Measurements from ENCODE around the gene SPARCL1. TPM values are rescaled to one million over a fixed set of nuclear protein-coding genes. Genes with fewer than 3 reads are reported as not detected.
"Not testable (repeated sequence)": the region's sequence is repeated elsewhere in the genome, so short reads cannot be mapped to it uniquely, and the experiment has no call there.

Gene SPARCL1
- total and polyA plus RNA-seq, 11 donors = 163 to 829 (median 250) TPM

DNA sequence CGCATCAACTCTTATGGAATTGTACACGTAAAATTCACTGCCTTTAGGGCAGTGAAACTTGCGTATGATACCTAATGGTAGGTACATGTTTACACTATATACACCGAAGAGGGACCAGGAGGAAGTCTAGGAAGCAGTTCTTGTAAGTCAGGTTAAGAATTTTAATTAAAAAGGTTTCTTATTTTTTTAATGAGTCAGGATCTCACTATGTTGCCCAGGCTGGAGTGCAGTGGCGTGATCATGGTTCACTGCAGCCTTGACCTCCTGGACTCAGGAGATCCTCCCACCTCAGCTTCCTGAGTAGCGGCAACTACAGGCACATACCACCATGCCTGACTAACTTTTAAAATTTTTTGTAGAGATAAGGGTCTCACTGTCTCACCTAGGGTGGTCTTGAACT, 100.2 kb downstream of the SPARCL1 start:
- Histone ChIP-seq H3K27me3 (no peaks in the 10 kb centered on the region), H3K4me1 (peaks cover 0 to 24% (median 11%) of the 10 kb centered on the region in 12 donors), H3K36me3 (no peaks in the 10 kb centered on the region), H3K4me3 (no peak overlapping the region), H3K9me3 (no peaks in the 10 kb centered on the region), H3K27ac (no peak overlapping the region)
- TF ChIP-seq CTCF (IDR thresholded peaks at IDR 0.05) = no peak
- no peak for TF ChIP-seq POLR2A (IDR thresholded peaks at IDR 0.05)
- DNase-seq (no peak), ATAC-seq (no peak)
- WGBS, 4 donors = 89 to 96% (median 93%) methylated on average over 6 of the region's 6 CpGs
- intact Hi-C loops (cut with DNase I) = loop anchor here in 1 of 10 donors (5.0 kb wide), 1 partner anchor 37 kb away; the partner anchor contains the start of gene HSD17B11

DNA sequence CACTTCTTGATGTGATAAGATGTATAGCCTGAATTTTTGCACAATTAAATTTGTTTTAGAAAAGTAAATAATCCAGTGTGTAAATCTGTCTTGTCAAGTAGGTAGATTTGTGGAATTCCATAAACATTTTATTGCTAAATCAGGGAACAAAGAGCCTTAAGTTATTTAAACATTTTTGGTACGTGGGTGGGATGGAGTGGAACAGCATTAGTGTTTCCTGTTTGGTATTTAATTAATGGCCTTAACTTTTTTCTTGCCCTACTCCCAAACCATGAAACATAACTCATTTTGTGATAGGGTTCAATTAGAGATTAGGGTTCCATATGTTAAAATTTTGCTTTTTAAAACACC, 101.7 kb downstream of the SPARCL1 start:
- Histone ChIP-seq H3K27me3 (no peaks in the 10 kb centered on the region), H3K27ac (no peak overlapping the region), H3K4me1 (peaks cover 0 to 33% (median 20%) of the 10 kb centered on the region in 12 donors), H3K9me3 (no peaks in the 10 kb centered on the region), H3K36me3 (no peaks in the 10 kb centered on the region), H3K4me3 (no peak overlapping the region)
- WGBS, 4 donors = 34 to 56% (median 51%) methylated on average over 1 of the region's 1 CpG
- intact Hi-C loops (cut with DNase I) = loop anchor here in 1 of 10 donors (5.0 kb wide), 1 partner anchor 35 kb away; the partner anchor contains the start of gene HSD17B11
- ATAC-seq (no peak), DNase-seq (no peak)
- no peak for TF ChIP-seq CTCF (IDR thresholded peaks at IDR 0.05)
- no peak for TF ChIP-seq POLR2A (IDR thresholded peaks at IDR 0.05)

DNA sequence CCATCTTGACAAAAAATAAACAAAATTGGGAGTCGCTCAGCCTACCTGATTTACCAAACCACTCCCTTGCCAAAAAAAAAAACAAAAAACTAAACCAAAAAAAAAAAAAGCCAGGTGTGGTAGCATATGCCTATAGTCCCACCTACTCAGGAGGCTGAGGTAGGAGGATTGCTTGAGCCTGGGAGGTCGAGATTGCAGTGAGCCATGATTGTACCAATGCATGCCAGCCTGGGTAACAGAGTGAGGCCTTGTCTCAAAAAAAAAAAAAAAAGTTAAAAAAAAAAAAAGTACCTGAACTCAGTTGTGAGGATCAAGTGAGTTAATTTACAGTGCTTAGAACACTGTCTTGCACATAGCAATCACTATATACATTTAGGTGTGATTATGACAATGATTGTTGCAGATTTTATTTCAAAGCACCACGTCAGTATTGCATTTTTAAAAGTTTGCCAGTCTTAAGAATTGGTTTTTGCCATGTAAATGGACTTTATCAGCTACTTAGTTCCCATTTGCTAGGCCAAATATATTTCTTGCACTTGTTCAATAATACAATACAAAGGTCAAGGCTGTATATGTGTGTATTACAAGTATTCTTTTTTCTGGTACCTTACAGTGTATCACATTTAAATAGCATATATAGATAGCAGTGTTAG, 102.2 kb downstream of the SPARCL1 start:
- Histone ChIP-seq H3K36me3 (no peaks in the 10 kb centered on the region), H3K4me1 (peaks cover 0 to 33% (median 20%) of the 10 kb centered on the region in 12 donors), H3K27ac (no peak overlapping the region), H3K27me3 (no peaks in the 10 kb centered on the region), H3K4me3 (no peak overlapping the region), H3K9me3 (no peaks in the 10 kb centered on the region)
- 87 to 92% (median 91%) methylated on average over 3 of the region's 3 CpGs for WGBS, 4 donors
- intact Hi-C loops (cut with DNase I) = loop anchor here in 1 of 10 donors (5.0 kb wide), 1 partner anchor 35 kb away; the partner anchor contains the start of gene HSD17B11
- ATAC-seq (no peak), DNase-seq (no peak)
- TF ChIP-seq CTCF (IDR thresholded peaks at IDR 0.05) (no peak), POLR2A (IDR thresholded peaks at IDR 0.05) (no peak)

- ATAC-seq (no peak), DNase-seq (no peak)
- H3K4me1 ChIP-seq = peaks cover 0 to 39% (median 26%) of the 10 kb centered on the region in 12 donors
- no peaks in the 10 kb centered on the region for H3K27me3 ChIP-seq
- no peak overlapping the region for H3K4me3 ChIP-seq
- H3K9me3 ChIP-seq = no peaks in the 10 kb centered on the region
- WGBS, 4 donors = 89 to 97% (median 95%) methylated on average over 2 of the region's 2 CpGs
- TF ChIP-seq CTCF (IDR thresholded peaks at IDR 0.05) = no peak
- no peak for TF ChIP-seq POLR2A (IDR thresholded peaks at IDR 0.05)
- H3K36me3 ChIP-seq = no peaks in the 10 kb centered on the region
- intact Hi-C loops (cut with DNase I) = loop anchor here in 1 of 10 donors (5.0 kb wide), 1 partner anchor 33 kb away; the partner anchor contains the start of gene HSD17B11
- H3K27ac ChIP-seq = no peak overlapping the region
Measured at GRCh38 chr4:87425711-87426110, 103.5 kb downstream of the SPARCL1 start.

- WGBS, 4 donors = 93 to 95% (median 94%) methylated on average over 22 of the region's 22 CpGs
- intact Hi-C loops (cut with DNase I) = loop anchor here in 3 of 10 donors (5.0 kb wide), 3 partner anchors 43 to 108 kb away; no protein-coding TSS in a partner anchor
- not testable (repeated sequence) for DNase-seq, H3K36me3 ChIP-seq, H3K27me3 ChIP-seq, ATAC-seq, H3K27ac ChIP-seq, H3K9me3 ChIP-seq
- Histone ChIP-seq H3K4me1 (peaks cover 0 to 39% (median 25%) of the 10 kb centered on the region in 12 donors), H3K4me3 (peak overlapping the region in 9 of 12 donors; percentile 71 to 99 (median 83))
Measured at GRCh38 chr4:87424099-87424543, 105.1 kb downstream of the SPARCL1 start.
